Stimulated activated naive CD4-positive, alpha-beta T cell treated with Interleukin-2 at 50 U/mL for 16 hours (primary cell): ENCODE data around the gene JADE1.

Experiments used
- DNase-seq: peaks from one replicate; lab custom pipeline; 2025; lab: John Stamatoyannopoulos, UW

Gene JADE1

GRCh38 chr4:128844931-128845330 is 35.4 kb downstream of the JADE1 start:
- no peak for DNase-seq

GRCh38 chr4:128846063-128846462 is 36.6 kb downstream of the JADE1 start:
- DNase-seq: no peak

- DNase-seq: no peak
Observed at GRCh38 chr4:128847082-128847724, 37.7 kb downstream of the JADE1 start.

GRCh38 chr4:128848461-128848860 is 39.0 kb downstream of the JADE1 start:
- no peak for DNase-seq

GRCh38 chr4:128850252-128850651 is 40.8 kb downstream of the JADE1 start:
- no peak for DNase-seq

- DNase-seq: no peak
Observed at GRCh38 chr4:128853741-128854140, 44.2 kb downstream of the JADE1 start.

GRCh38 chr4:128854433-128854832 is 44.9 kb downstream of the JADE1 start:
- no peak for DNase-seq

GRCh38 chr4:128855621-128856020 is 46.1 kb downstream of the JADE1 start:
- DNase-seq: no peak

- DNase-seq: no peak
Observed at GRCh38 chr4:128856246-128856645, 46.7 kb downstream of the JADE1 start.

GRCh38 chr4:128858879-128859671 is 49.6 kb downstream of the JADE1 start:
- DNase-seq: no peak

- no peak for DNase-seq
Observed at GRCh38 chr4:128859887-128860677, 50.6 kb downstream of the JADE1 start.

- DNase-seq: no peak
Observed at GRCh38 chr4:128861856-128862518, 52.5 kb downstream of the JADE1 start.

GRCh38 chr4:128862608-128863311 is 53.3 kb downstream of the JADE1 start:
- peak; percentile 39 for DNase-seq

GRCh38 chr4:128863312-128864075 is 54.0 kb downstream of the JADE1 start:
- DNase-seq: peak; percentile 49

GRCh38 chr4:128865132-128865531 is 55.6 kb downstream of the JADE1 start:
- DNase-seq: no peak

GRCh38 chr4:128866269-128866668 is 56.8 kb downstream of the JADE1 start:
- DNase-seq: no peak

- no peak for DNase-seq
Observed at GRCh38 chr4:128866691-128867090, 57.2 kb downstream of the JADE1 start.

GRCh38 chr4:128868758-128869157 is 59.3 kb downstream of the JADE1 start:
- no peak for DNase-seq

- DNase-seq: no peak
Observed at GRCh38 chr4:128869776-128870509, 60.4 kb downstream of the JADE1 start.

GRCh38 chr4:128871948-128872347 is 62.4 kb downstream of the JADE1 start:
- DNase-seq: no peak
